Transverse colon (tissue), 4 donors: ENCODE results near the gene RGS16.

Experiments used
- CTCF ChIP-seq, 5 experiments: fragments of 200-600 bp in 3 of 5; fragments of 450-650 bp in 2 of 5; sonication (generic) in 3 of 5; IDR thresholded peaks; 1 replicate in 2 of 5; 2 replicates in 3 of 5; pipeline ENCODE4 v1.5.1; 2016 to 2017; ENCODE audit warnings: antibody characterized with exemption in 5 of 5, inconsistent platforms in 3 of 5, mild to moderate bottlenecking in 2 of 5, moderate library complexity in 1 of 5
- EP300 ChIP-seq: sonication (generic); formaldehyde crosslinking; IDR thresholded peaks from one replicate; pipeline ENCODE4 v1.6.1; 2017; ENCODE audit warnings: antibody characterized with exemption, low read depth
- POLR2A ChIP-seq: fragments of 450-650 bp; IDR thresholded peaks from one replicate; pipeline ENCODE4 v1.6.1; 2016; ENCODE audit warnings: antibody characterized with exemption, mild to moderate bottlenecking, moderate library complexity
- POLR2AphosphoS5 ChIP-seq, 3 donors: sonication (generic); formaldehyde crosslinking; IDR thresholded peaks; one replicate each; pipeline ENCODE4 v1.6.1; 2016; ENCODE audit warnings: antibody characterized with exemption in 3 of 3

GRCh38 chr1:182567629-182568028, 36.6 kb downstream of the RGS16 start:
- peak in 1 of 5 experiments; percentile 0 for TF ChIP-seq CTCF (IDR thresholded peaks at IDR 0.05)
- TF ChIP-seq POLR2A = no peak
- no peak for TF ChIP-seq EP300
- no peak for TF ChIP-seq POLR2AphosphoS5 (IDR thresholded peaks at IDR 0.05)
